ENCODE results near the gene DRC3.

DRC3 gene

DNA sequence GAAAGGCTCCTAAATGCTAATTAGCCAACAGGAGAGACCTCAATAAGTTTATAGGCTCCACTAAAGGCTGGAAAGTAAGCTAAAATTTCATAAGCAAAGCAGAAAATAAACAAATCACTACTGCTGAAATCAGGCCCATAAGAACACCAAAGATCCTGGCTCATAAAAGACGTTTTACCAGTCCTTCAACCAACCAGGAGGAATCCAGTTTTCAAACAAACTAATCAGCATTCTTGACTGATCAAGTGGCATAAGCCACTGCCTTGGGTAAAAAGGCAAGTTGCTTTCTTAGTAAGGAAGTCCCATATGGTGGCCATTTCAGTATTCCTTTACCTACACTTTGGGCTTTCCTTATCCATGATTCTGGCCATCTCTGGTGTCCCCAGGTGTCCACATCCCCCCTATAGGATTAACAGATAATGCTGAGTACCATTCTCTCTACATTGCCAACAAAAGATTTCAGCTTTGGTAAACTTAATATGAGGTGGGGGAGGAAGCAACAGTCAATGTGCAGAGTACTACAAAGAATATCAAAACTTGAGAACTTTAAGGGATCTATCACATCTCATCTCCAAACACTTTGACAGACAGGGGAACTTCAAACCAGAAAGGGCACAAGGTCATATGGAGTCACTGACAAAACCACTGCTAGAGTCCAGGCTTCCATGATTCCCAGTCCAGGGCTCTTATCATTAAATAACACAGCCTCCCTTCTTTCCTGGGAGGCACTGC, 1.8 kb upstream of the DRC3 start:
- DNase-seq, result no peak

DNA sequence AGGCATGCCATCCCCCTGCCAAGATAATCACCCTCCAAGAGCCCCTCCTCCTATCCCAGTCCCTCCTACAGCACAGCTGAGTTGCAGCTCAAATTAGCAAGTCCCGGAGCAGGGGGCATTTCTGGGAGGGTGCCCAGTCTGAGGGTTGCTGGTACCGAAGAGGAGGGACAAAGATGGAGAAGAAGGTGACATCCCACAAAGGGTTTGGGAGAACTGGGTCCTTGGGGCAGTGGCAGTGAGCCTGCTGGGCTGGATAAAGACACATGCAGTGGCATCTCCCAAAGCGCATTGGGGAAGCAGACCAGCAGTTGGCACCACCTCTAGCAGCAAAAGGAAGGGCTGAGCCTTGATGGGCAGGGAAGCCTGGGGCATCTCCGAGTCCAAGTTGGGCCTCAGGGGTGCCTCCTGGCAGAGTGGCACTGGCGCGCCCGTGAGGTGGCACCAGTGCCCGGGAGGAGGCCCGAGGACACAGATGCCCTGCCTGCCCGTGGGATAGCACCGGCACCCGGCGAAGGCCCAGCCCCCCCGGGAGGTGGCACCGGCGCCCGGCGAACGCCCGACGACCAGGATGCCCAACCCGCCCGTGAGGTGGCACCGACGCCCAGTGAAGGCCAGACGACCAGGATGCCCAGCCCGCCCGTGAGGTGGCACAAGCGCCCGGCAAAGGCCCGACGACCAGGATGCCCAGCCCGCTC, 1.1 kb upstream of the DRC3 start:
- DNase-seq, result peak; percentile 16

- DNase-seq, result no peak
Observed at GRCh38 chr17:17972952-17973254, 241 bp downstream of the DRC3 start.

DNA sequence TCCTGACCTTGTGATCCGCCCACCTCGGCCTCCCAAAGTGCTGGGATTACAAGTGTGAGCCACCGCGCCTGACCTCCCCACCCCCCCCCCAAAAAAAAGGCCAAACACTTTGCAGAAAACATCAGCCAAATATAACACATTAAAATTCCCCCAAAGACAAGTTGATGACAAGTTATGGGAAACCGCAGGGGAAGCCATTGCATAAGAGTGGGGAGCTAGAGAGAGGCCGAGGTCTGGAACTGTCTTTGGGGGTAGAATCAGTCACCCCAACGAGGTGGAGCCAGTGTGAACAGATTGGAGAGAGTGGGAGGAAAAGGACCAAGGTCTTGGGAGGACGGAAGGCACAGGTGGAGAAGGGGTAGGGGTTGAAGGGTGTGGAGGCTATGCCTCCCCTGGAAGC, 2.8 kb downstream of the DRC3 start:
- no peak for DNase-seq

- no peak for DNase-seq
Observed at GRCh38 chr17:17976931-17977570, 4.4 kb downstream of the DRC3 start.

GRCh38 chr17:17978481-17979424, 6.1 kb downstream of the DRC3 start:
- no peak for DNase-seq

- DNase-seq, result no peak
Observed at GRCh38 chr17:17979778-17980177, 7.1 kb downstream of the DRC3 start.

- DNase-seq, result no peak
Observed at GRCh38 chr17:17981330-17981729, 8.7 kb downstream of the DRC3 start.

DNA sequence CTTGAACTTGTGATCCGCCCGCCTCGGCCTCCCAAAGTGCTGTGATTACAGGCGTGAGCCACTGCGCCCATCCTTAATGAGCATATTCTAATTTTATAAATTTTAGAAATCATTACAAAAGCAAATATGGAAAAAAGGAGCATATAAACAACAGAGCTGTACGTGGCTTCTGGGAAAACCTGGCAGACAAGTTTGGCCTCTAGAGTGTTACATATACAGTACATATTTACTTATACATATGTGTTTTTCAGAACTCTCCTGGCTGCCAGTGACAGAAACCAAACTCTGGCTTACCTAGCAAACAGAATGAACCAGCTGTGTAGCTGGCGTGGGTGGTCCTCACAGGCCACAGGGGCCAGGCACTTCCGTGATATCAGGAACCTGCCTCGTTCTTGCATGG, 10.1 kb downstream of the DRC3 start:
- no peak for DNase-seq

- DNase-seq, result no peak
Observed at GRCh38 chr17:17983376-17983775, 10.7 kb downstream of the DRC3 start.

- DNase-seq, result no peak
Observed at GRCh38 chr17:17983776-17984175, 11.1 kb downstream of the DRC3 start.

DNA sequence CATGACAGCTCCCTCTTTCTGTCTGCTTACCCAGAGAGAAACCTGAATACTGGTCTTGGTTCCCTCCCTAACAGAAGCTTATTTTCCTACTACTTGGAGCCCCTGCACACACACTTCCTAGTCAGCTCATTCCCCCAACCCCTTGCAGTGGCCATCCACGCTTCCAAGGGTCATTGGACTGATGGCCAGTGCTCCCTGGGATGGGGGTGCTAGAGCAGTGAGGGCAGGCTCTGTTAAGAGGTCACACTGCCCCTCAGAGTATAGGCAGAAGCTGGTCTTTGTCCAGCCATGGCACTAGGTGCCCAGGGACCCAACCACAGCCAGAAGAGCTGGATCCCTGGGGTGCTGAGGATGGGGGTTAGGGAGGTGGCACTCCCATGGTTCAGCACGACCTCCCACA, 12.5 kb downstream of the DRC3 start:
- DNase-seq, result no peak

- no peak for DNase-seq
Observed at GRCh38 chr17:17985555-17985954, 12.9 kb downstream of the DRC3 start.

DNA sequence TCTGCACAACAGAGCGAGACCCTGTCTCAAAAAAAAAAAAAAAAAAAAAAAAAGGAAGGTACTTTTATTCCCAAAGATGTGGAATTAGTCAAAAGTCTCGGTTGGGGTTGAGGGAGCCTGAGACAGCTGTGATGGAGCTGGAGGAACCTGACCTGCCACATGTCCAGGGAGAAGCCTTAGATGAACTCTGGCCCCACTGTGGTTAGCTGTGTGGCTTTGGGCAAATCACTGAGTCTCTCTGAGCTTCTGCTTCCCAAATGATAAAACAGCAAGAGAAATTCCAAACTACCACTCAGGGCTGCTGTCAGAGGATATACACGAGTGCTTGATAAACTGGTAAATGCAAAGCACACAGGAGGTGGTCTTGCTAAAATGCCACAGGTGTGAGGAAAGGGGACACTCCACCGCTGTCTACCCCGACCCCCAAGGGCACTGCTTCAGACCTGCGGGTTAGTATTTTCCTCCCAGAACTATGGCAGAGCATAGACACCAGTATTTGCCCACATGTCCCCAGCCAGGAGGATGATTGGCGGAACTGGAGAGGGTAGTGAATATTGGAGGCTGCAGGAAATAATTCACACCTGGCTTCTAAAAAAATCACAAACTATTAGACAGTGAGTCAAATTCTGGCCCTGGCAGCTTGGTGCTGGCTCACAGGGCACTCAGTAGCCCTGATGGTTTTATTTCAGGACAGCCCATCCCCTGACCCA, 14.7 kb downstream of the DRC3 start:
- DNase-seq, result no peak

DNA sequence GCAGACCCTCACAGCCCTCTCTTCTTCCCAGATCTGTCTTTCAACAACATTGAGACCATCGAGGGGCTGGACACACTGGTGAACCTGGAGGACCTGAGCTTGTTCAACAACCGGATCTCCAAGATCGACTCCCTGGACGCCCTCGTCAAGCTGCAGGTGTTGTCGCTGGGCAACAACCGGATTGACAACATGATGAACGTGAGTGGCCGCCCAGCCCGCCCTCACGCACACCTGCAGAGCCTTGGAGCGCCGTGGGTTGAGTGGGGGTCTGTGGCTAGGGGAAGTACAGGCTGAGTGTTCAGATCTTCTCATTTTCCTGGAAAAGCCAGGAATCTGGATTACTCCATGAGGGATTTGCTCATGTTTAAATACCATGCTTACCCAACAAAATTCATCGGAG, 15.2 kb downstream of the DRC3 start:
- DNase-seq, result no peak

DNA sequence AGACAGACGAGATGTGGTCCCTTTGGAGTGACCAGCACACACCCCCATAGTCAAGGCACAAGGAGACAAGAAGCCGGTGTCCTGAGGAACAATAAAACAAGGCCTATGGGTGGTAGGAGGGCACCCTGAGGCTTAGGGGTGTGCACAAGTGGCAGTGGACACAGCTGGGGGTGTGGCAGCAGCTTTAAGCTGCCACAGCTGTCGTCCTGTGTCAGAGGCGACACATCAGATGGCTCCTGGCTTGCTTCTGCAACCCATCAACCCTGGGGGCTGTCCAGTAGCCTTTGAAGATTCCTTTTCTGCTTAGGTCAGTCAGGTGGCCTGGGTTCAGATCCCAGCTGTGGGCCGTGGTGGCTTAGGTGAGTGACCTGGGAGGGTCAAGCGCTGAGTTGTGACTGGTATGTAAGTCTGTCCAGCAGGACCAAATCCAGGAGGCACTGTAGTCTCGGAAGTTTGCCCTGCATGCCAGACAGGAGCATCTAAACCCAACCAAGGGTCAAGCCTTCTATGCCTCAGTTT, 15.8 kb downstream of the DRC3 start:
- no peak for DNase-seq

GRCh38 chr17:17989081-17989480, 16.4 kb downstream of the DRC3 start:
- DNase-seq, result no peak

- no peak for DNase-seq
Observed at GRCh38 chr17:17989618-17990017, 17.0 kb downstream of the DRC3 start.

- DNase-seq, result no peak
Observed at GRCh38 chr17:17990282-17990681, 17.6 kb downstream of the DRC3 start.

- DNase-seq, result no peak
Observed at GRCh38 chr17:17993366-17993765, 20.7 kb downstream of the DRC3 start.

DNA sequence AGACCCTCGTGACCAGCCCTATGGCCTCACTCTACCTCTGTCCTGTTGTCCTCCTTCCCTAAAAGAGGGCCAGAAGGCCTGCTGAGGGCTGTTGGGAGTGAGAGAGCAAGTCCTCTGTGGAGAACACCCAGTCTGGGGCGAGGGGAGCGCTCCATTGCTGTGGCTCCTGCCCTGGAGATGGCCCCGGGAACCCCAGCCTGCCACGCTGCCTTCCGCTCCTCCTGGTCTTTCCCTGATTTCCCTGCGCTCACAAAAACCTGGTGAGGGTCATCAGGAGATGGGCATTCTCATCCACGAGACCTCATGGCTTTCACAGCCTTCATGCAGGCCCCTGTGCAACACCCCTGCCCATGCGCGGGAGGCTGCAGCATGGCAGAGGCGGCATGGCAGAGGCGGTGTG, 21.2 kb downstream of the DRC3 start:
- DNase-seq, result no peak

All from stimulated activated CD4-positive, alpha-beta T cell treated with anti-CD3 and anti-CD28 coated beads, Interleukin-12 subunit alpha, Interleukin-12 subunit beta, amount 100 ng/mL, for 4 hours (primary cell).